Measurements from ENCODE around the gene SLC25A29. TPM values are rescaled to one million over a fixed set of nuclear protein-coding genes. Genes with fewer than 3 reads are reported as not detected.

The SLC25A29 gene
- total and polyA plus RNA-seq, 2 of the 8 experiments (the other 6 are each of a cell fraction or from before 2014, with no cell fraction given), result 135 to 177 TPM

DNA sequence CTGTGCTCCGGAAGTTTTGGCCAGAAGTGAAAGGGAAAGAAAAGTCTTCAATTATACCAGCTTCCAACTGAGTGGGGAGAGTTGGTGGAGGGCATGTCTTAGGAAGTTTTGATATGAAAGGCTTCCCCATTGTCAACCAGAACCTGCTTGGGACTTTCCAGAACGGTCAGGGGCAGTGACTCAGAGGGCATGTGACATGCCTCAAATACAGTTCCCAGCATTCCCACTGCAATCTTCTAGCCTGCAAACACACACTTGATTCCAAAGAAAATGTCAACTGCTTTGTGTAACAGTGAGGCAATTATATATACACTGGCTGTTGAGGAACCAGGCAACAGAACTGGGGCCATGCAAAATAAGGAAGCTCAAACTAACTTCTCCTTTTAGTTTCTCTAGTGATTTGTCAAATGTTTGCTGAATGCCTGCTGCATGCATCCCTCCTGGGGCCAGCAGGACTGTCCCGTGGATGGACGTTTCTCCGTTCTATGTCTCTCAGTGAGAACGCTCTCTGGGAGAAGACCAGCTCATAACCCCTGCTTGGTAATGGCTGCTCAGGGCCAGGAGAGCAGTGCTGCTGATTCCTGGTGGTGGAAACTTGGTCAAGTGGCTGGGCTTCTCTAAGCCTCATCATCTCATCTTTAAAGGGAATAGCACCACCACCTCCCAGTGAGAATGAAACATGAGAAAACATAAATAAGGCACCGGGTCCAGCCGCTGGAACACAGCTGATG is 35.2 kb upstream of the SLC25A29 start:
- CTCF ChIA-PET (ENCODE audit: partially characterized antibody), result interaction anchor here (1.9 kb wide), 1 partner anchor 11 kb away, joined by 8 read pairs; no protein-coding TSS in a partner anchor
- Histone ChIP-seq H3K4me1 (replicated peaks in 1 of 4; ENCODE audit: control insufficient read depth in 3 of 4, insufficient read depth in 4 of 4, low read length in 3 of 4) (no peaks in the 10 kb centered on the region), H3K4me3 (ENCODE audit: extremely low read depth in 1 of 4, insufficient read depth in 2 of 4, low read depth in 3 of 4, low read length in 4 of 4) (no peak overlapping the region), H4K5ac (ENCODE audit: insufficient read length, low read depth, low read length) (no peak overlapping the region), H3K79me2 (ENCODE audit: control insufficient read depth in 1 of 2, insufficient read depth in 2 of 2, low read length in 2 of 2) (no peaks in the 10 kb centered on the region), H3K23me2 (ENCODE audit: low read depth, low read length) (no peaks in the 10 kb centered on the region), H3K56ac (replicated peaks; ENCODE audit: insufficient read length, low read depth, low read length) (no peak overlapping the region), H3K9me3 (ENCODE audit: insufficient read depth in 2 of 2, low read depth in 1 of 2, low read length in 1 of 2) (no peaks in the 10 kb centered on the region; a peak in 1 of 4 replicates), H3K4ac (replicated peaks; ENCODE audit: insufficient read length, low read depth, low read length) (no peak overlapping the region), H2BK12ac (ENCODE audit: low read depth, low read length) (no peak overlapping the region), H3K36me3 (ENCODE audit: control insufficient read depth in 2 of 4, insufficient read depth in 4 of 4, low read length in 3 of 4) (peaks cover 15 to 63% (median 37%) of the 10 kb centered on the region in 4 experiments; a peak in 6 of 8 replicates), H3K79me1 (ENCODE audit: low read depth, low read length) (no peaks in the 10 kb centered on the region), H2AK5ac (ENCODE audit: low read depth, low read length) (no peak overlapping the region), H2BK120ac (replicated peaks; ENCODE audit: low read depth, low read length) (no peak overlapping the region), H4K20me1 (replicated peaks in 1 of 2; ENCODE audit: control insufficient read depth in 1 of 2, insufficient read depth in 2 of 2, low read length in 2 of 2) (no peaks in the 10 kb centered on the region), H2AFZ (ENCODE audit: low read length) (no peak overlapping the region), H2BK5ac (ENCODE audit: low read depth, low read length) (no peak overlapping the region), H4K91ac (replicated peaks; ENCODE audit: insufficient read length, low read length) (no peak overlapping the region), H3K18ac (ENCODE audit: extremely low read depth, low read length) (no peak overlapping the region), H2BK20ac (ENCODE audit: low read length) (no peak overlapping the region), H3K23ac (ENCODE audit: insufficient read length) (no peak overlapping the region), H3K4me2 (ENCODE audit: insufficient read depth in 1 of 2, low read depth in 2 of 2, low read length in 2 of 2) (no peak overlapping the region), H3K14ac (ENCODE audit: insufficient read length) (no peak overlapping the region), H3K9ac (replicated peaks in 1 of 4; ENCODE audit: extremely low read depth in 1 of 4, low read depth in 3 of 4, low read length in 3 of 4) (no peak overlapping the region), H4K8ac (ENCODE audit: extremely low read depth, insufficient read depth, low read length) (no peak overlapping the region), H3K27me3 (replicated peaks in 1 of 4; ENCODE audit: control insufficient read depth in 3 of 4, extremely low read depth in 1 of 4, insufficient read depth in 3 of 4, low read length in 3 of 4) (no peaks in the 10 kb centered on the region), H2BK15ac (ENCODE audit: low read length) (no peak overlapping the region), H3K27ac (ENCODE audit: low read depth, low read length) (peak overlapping the region; percentile 34; the same call in 1 of the 2 replicates)
- POLR2A ChIA-PET (ENCODE audit: partially characterized antibody), result interaction anchor here (1.0 to 14.6 kb wide), 13 partner anchors 8 to 36 kb away, joined by 3 to 129 read pairs (median 5); a partner anchor contains a TSS
- TF ChIP-seq SIX5 (IDR thresholded peaks at IDR 0.05; ENCODE audit: low read depth, low read length), result no peak
- 0 out of 2 replicates have a peak, but pooled peaks have one; percentile 17 for TF ChIP-seq POLR2AphosphoS5 (IDR thresholded peaks at IDR 0.05; ENCODE audit: low read depth, low read length)
- FAIRE-seq (no peak), DNase-seq (ENCODE audit: low read depth in 1 of 2, low spot score in 2 of 2) (no peak)
- WGBS, 2 experiments (ENCODE audit: extremely low coverage in 1 of 2, insufficient coverage in 1 of 2, insufficient read length in 1 of 2, insufficient replicate concordance in 2 of 2, low coverage in 1 of 2, low lambda C conversion rate in 2 of 2, missing lambda C conversion rate in 1 of 2), result 95% methylated on average over 8 of the region's 8 CpGs; no CpG with 5 or more reads in 1 of the 2 experiments

Data from H1 (cell line).